GM12878 (cell line): ENCODE measurements around the gene PHYH. TPM values are rescaled to one million over a fixed set of nuclear protein-coding genes. Genes with fewer than 3 reads are reported as not detected.

Experiments
- ATAC-seq: fragments of 200-7000 bp; cut with Tn5 transposase; 3 replicates; pipeline ENCODE4 v1.9.1; 2020; ENCODE audit warnings: mild to moderate bottlenecking, moderate library complexity
- BruUV-seq: library from RNA; stranded (reverse); fragments of 400-500 nt; replicated peaks from 2 replicates; lab custom pipeline; 2021; lab: Mats Ljungman, UMichigan
- CTCF ChIA-PET: fragments of 300-600 bp; sonication (Branson Sonifier 250); formaldehyde crosslinking; extraction: SDS; loops from one replicate; lab custom pipeline; 2021; ENCODE audit warnings: inconsistent platforms; lab: Yijun Ruan, JAX
- POLR2A ChIA-PET: fragments of 350-600 bp; formaldehyde crosslinking; extraction: SDS; loops from one replicate; lab custom pipeline; 2021; ENCODE audit warnings: inconsistent platforms; lab: Charles Lee
- RAD21 ChIA-PET: fragments of 300-600 bp; sonication (Branson Sonifier 250); formaldehyde crosslinking; loops from one replicate; lab custom pipeline; 2023; ENCODE audit warnings: antibody characterized with exemption; ENCODE audit not compliant: unreplicated experiment; lab: Charles Lee
- SMC1A ChIA-PET: fragments of 300-600 bp; sonication (Branson Sonifier 250); formaldehyde crosslinking; loops from one replicate; lab custom pipeline; 2023; ENCODE audit not compliant: unreplicated experiment, uncharacterized antibody; lab: Charles Lee
- DNase-seq: peaks from one replicate; pipeline ENCODE4 v3.0.0-alpha.2; 2011; ENCODE audit warnings: low read depth, low spot score
- FAIRE-seq: peaks from 3 replicates; lab custom pipeline; 2011; peaks lifted over from hg19 to GRCh38; lab: Jason Lieb, UNC
- H2AFZ ChIP-seq: 2 replicates; pipeline ENCODE4 v1.6.0; 2011; ENCODE audit warnings: low read depth, low read length, control low read depth; ENCODE audit not compliant: control insufficient read depth
- H3K27ac ChIP-seq: 2 replicates; pipeline ENCODE4 v1.5.1; 2011; ENCODE audit warnings: control low read depth; ENCODE audit not compliant: control insufficient read depth, insufficient read depth
- H3K27me3 ChIP-seq, 2 experiments: replicated peaks in 1 of 2; 2 replicates each; pipeline versions ENCODE4 v1.6.0 to v1.6.1; 2011; ENCODE audit warnings: low read length in 1 of 2; ENCODE audit not compliant: control insufficient read depth in 2 of 2, insufficient read depth in 2 of 2
- H3K36me3 ChIP-seq, 2 experiments: 2 replicates each; pipeline ENCODE4 v1.5.1; 2011; ENCODE audit warnings: low read length in 1 of 2; ENCODE audit not compliant: control insufficient read depth in 2 of 2, insufficient read depth in 2 of 2
- H3K4me1 ChIP-seq: 2 replicates; pipeline ENCODE4 v1.6.1; 2011; ENCODE audit warnings: mild to moderate bottlenecking, low read length, moderate library complexity, mixed read lengths; ENCODE audit not compliant: control insufficient read depth, insufficient read depth
- H3K4me2 ChIP-seq: 2 replicates; pipeline ENCODE4 v1.6.0; 2011; ENCODE audit warnings: control low read depth; ENCODE audit not compliant: control insufficient read depth, insufficient read depth
- H3K4me3 ChIP-seq: fragments of 200-600 bp; sonication (generic); 2 replicates; pipeline ENCODE4 v1.5.1; 2016
- H3K79me2 ChIP-seq: 2 replicates; pipeline ENCODE4 v1.6.0; 2011; ENCODE audit warnings: low read length; ENCODE audit not compliant: control insufficient read depth, insufficient read depth
- H3K9ac ChIP-seq: 2 replicates; pipeline ENCODE4 v1.8.0; 2011; ENCODE audit warnings: low read length, control low read depth, mixed read lengths; ENCODE audit not compliant: control insufficient read depth, insufficient read depth
- H3K9me3 ChIP-seq: replicated peaks from 3 replicates; pipeline ENCODE4 v1.5.1; 2011; ENCODE audit warnings: mild to moderate bottlenecking, low read length; ENCODE audit not compliant: control insufficient read depth, insufficient read depth
- H4K20me1 ChIP-seq: 2 replicates; pipeline ENCODE4 v1.6.0; 2011; ENCODE audit not compliant: control insufficient read depth, insufficient read depth
- BCL11A ChIP-seq: IDR thresholded peaks from 2 replicates; pipeline ENCODE4 v1.6.1; 2011; ENCODE audit warnings: low read depth, low read length
- DPF2 ChIP-seq: fragments of 450-650 bp; IDR thresholded peaks from 2 replicates; pipeline ENCODE4 v1.6.1; 2017; ENCODE audit warnings: mild to moderate bottlenecking
- KDM1A ChIP-seq: fragments of 200-600 bp; sonication (generic); IDR thresholded peaks from 2 replicates; pipeline ENCODE4 v1.6.1; 2016; ENCODE audit warnings: borderline replicate concordance
- MXI1 ChIP-seq: fragments of 150-350 bp; IDR thresholded peaks from 2 replicates; pipeline ENCODE4 v1.6.1; 2011; ENCODE audit warnings: low read depth, mild to moderate bottlenecking, inconsistent platforms, low read length, improper control_type of control experiment
- NFIC ChIP-seq: IDR thresholded peaks from 2 replicates; pipeline ENCODE4 v1.6.1; 2012; ENCODE audit warnings: low read depth, mild to moderate bottlenecking, inconsistent platforms, low read length, moderate library complexity
- PML ChIP-seq: IDR thresholded peaks from 2 replicates; pipeline ENCODE4 v1.6.1; 2012; ENCODE audit warnings: low read length, inconsistent platforms
- ZNF592 ChIP-seq: fragments of 450-650 bp; IDR thresholded peaks from 2 replicates; pipeline ENCODE4 v1.6.1; 2017; ENCODE audit warnings: mild to moderate bottlenecking, moderate library complexity
- WGBS: methylation state at CpG from one replicate; pipeline ENCODE4 v1.1.6; 2016; ENCODE audit warnings: low lambda C conversion rate; ENCODE audit not compliant: insufficient replicate concordance, insufficient coverage; ENCODE audit errors: missing lambda C conversion rate; 5-methylcytosine and 5-hydroxymethylcytosine counted together
- in situ Hi-C: fragments of 300-500 bp; cut with MboI; formaldehyde crosslinking; loops from 9 replicates; pipeline ENCODE4 v1.14.3; 2018; ENCODE audit warnings: mixed read lengths
- intact Hi-C: fragments of 100-400 bp; cut with micrococcal nuclease; formaldehyde crosslinking; loops from one replicate; pipeline ENCODE4 v1.14.2; 2022; ENCODE audit not compliant: unreplicated experiment
- polyA plus RNA-seq, 11 experiments: library from polyadenylated mRNA; depleted of rRNA in 4 of 11; unstranded in 6 of 11; stranded (reverse) in 5 of 11; fragments of >200 nt; fragmentation: Nextera tagmentation in 4 of 11; fragmentation: Illumina TruSeq in 1 of 11; extraction: Ambion mirVana in 4 of 11; extraction: Trizol in 1 of 11; gene quantifications; 1 replicate in 1 of 11; 2 replicates in 10 of 11; pipeline versions ENCODE4 v1.2.1 to v1.2.3, GENCODE V29; 2011 to 2016; ENCODE audit warnings: inconsistent platforms in 2 of 11, missing spikeins in 2 of 11, low read depth in 1 of 11
- total RNA-seq, 4 experiments: library from RNA; depleted of rRNA in 3 of 4; stranded (reverse); fragments of >200 nt in 3 of 4; fragmentation: Illumina TruSeq in 1 of 4; extraction: Trizol in 1 of 4; gene quantifications; 2 replicates each; pipeline versions ENCODE4 v1.2.1 to v1.2.3, GENCODE V29; 2013 to 2021
- TF ChIP-seq, protein P1 (sequence below): fragments of 450-650 bp; IDR thresholded peaks from 2 replicates; pipeline ENCODE4 v1.6.1; 2017; ENCODE audit warnings: low read depth, mild to moderate bottlenecking, moderate library complexity
- TF ChIP-seq, protein P2 (sequence below): fragments of 450-650 bp; IDR thresholded peaks from 2 replicates; pipeline ENCODE4 v1.6.1; 2018; ENCODE audit warnings: mild to moderate bottlenecking, low read depth, moderate library complexity; ENCODE audit not compliant: partially characterized antibody

Gene PHYH
- total and polyA plus RNA-seq, 10 of the 15 experiments (the other 5 are each of a cell fraction or from before 2014, with no cell fraction given) = 3.2 to 10.3 (median 5.0) TPM

GRCh38 chr10:13298748-13299436 lies 972 bp downstream of the PHYH start:
- SMC1A ChIA-PET = interaction anchor here (0.9 kb wide), 1 partner anchor 21 kb away, joined by 3 read pairs; no protein-coding TSS in a partner anchor
- Histone ChIP-seq H3K4me1 (peaks cover 3% of the 10 kb centered on the region; the same call in 1 of the 2 replicates), H3K9me3 (no peaks in the 10 kb centered on the region), H3K36me3 (no peaks in the 10 kb centered on the region), H3K4me2 (peak overlapping the region; percentile 91), H3K27me3 (no peaks in the 10 kb centered on the region), H2AFZ (peak overlapping the region; percentile 90), H3K79me2 (no peaks in the 10 kb centered on the region), H3K9ac (peak overlapping the region; percentile 76), H3K4me3 (peak overlapping the region; percentile 66), H3K27ac (no peak overlapping the region), H4K20me1 (no peaks in the 10 kb centered on the region)
- CTCF ChIA-PET = interaction anchor here (0.6 to 1.5 kb wide), 4 partner anchors 53 to 361 kb away, joined by 3 to 4 read pairs (median 4); partner anchors contain the start of gene MCM10
- RAD21 ChIA-PET = no interaction called here
- WGBS = 70% methylated on average over 20 of the region's 20 CpGs
- BruUV-seq = no TSS peak
- FAIRE-seq (peak; percentile 7), ATAC-seq (no peak), DNase-seq (no peak)
- in situ Hi-C loops (no loop called here), intact Hi-C loops (no loop called here)
- TF ChIP-seq, protein P1, sequence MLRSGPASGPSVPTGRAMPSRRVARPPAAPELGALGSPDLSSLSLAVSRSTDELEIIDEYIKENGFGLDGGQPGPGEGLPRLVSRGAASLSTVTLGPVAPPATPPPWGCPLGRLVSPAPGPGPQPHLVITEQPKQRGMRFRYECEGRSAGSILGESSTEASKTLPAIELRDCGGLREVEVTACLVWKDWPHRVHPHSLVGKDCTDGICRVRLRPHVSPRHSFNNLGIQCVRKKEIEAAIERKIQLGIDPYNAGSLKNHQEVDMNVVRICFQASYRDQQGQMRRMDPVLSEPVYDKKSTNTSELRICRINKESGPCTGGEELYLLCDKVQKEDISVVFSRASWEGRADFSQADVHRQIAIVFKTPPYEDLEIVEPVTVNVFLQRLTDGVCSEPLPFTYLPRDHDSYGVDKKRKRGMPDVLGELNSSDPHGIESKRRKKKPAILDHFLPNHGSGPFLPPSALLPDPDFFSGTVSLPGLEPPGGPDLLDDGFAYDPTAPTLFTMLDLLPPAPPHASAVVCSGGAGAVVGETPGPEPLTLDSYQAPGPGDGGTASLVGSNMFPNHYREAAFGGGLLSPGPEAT = no peak
- no peak for TF ChIP-seq KDM1A
- no peak for TF ChIP-seq BCL11A
- no peak for TF ChIP-seq PML
- TF ChIP-seq MXI1 = no peak
- TF ChIP-seq, protein P2, sequence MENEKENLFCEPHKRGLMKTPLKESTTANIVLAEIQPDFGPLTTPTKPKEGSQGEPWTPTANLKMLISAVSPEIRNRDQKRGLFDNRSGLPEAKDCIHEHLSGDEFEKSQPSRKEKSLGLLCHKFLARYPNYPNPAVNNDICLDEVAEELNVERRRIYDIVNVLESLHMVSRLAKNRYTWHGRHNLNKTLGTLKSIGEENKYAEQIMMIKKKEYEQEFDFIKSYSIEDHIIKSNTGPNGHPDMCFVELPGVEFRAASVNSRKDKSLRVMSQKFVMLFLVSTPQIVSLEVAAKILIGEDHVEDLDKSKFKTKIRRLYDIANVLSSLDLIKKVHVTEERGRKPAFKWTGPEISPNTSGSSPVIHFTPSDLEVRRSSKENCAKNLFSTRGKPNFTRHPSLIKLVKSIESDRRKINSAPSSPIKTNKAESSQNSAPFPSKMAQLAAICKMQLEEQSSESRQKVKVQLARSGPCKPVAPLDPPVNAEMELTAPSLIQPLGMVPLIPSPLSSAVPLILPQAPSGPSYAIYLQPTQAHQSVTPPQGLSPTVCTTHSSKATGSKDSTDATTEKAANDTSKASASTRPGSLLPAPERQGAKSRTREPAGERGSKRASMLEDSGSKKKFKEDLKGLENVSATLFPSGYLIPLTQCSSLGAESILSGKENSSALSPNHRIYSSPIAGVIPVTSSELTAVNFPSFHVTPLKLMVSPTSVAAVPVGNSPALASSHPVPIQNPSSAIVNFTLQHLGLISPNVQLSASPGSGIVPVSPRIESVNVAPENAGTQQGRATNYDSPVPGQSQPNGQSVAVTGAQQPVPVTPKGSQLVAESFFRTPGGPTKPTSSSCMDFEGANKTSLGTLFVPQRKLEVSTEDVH = no peak
- TF ChIP-seq NFIC = no peak
- TF ChIP-seq DPF2 = no peak
- no peak for TF ChIP-seq ZNF592
- POLR2A ChIA-PET = interaction anchor here (0.7 kb wide), 1 partner anchor 9 kb away, joined by 3 read pairs; no protein-coding TSS in a partner anchor
